ENCODE data around the gene TLCD1.
A peak's percentile ranks its signal among the peaks of the same experiment; 100 is the strongest.

The TLCD1 gene

DNA sequence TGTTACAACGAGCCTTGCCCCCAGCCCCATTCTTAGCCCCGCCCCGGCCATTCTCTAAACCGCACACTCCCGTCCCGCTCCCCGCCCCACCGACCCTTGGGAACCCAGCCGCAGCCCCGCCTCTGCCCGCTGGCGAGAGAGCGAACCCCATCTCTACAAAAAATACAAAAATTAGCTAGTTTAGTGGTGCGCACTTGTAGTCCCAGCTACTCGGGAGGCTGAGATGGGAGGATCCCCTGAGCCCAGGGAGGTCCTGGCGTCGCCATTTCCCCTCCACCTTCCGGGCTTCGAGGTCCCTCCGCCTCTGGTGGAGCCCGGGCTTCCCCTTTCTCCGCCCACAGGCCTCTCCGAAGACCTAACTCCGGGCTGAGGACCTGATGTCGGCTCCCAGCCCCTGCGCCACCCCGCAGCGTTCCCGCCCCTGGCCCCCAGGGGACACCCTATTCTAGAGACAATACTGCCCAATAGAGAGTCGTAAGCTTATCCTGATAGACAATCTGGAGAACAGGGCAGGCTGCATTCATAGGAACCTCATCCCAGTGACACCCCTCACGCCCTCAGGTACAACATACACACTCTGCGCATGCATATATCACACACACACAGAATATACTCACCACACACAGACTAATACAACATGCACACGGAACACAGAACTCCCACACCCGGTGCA lies 13.9 kb downstream of the TLCD1 start:
- DNase-seq, result peak; percentile 85

DNA sequence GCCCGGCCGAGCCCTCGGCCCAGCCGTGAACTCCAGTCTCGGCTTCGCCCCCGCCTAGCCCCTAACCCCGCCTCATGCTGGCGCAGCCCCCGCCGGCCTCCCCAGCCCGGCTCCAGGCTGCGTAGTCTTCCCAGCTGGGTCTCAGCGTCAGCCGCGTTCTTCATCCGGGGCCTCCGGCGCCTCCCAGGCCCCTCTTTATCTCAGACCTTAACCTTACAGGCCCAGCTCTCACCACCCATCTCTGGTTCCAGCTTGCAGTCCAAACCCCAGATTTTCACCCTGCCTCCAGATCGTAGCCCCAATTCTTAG lies 14.4 kb downstream of the TLCD1 start, which contains the start of gene PROCA1:
Gene PROCA1 (minus strand): TSS at position 166 of the 309 bp plus-strand sequence. CDS start 228 bp downstream, outside the sequence.
- DNase-seq, result no peak

DNA sequence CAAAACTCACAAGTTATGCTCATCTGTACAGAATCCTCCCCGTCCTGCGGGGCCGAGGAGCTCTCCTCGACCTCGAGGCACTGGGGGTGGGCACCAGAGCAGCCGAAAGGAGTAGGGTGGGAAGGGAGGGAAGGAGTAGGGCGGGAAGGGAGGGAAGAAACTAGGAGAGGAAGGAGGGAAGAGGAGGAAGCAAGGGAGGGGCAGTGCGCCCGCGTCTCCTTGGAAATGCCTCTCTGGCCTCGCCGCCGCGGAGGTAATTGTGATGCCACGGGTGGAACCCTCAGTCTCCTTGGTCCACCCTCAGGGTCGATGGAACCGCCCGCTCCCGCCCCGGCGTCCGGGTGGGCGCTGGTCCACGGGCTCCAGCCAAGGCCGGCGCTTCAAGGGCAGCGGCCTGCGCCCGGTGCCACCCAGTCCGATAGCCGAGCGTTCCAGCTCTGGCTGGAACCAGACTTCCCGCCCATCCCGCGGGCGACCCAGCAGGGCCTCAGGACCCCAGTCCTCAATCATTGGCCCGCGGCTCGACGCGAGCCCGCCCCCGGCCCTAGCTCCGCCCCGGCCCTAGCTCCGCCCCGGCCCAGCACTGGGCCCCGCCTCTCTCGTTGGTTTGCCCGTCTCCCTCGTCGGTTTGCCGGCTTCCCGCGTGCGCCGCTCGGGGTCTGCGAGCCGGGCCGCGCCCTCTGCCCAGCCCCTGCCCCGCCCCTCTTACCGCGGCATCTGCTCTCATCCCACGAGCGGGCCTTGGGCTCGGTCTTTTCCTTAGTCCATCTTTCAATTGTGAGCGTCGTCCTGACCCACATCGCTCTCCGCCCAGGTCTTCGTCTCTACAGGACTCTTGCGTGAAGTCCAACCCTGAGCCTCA lies 14.9 kb downstream of the TLCD1 start:
- peak; percentile 94 for DNase-seq

- no peak for DNase-seq
Observed at GRCh38 chr17:28707339-28707720, 18.7 kb downstream of the TLCD1 start.

GRCh38 chr17:28706471-28707338 lies 19.3 kb downstream of the TLCD1 start:
- no peak for DNase-seq

DNA sequence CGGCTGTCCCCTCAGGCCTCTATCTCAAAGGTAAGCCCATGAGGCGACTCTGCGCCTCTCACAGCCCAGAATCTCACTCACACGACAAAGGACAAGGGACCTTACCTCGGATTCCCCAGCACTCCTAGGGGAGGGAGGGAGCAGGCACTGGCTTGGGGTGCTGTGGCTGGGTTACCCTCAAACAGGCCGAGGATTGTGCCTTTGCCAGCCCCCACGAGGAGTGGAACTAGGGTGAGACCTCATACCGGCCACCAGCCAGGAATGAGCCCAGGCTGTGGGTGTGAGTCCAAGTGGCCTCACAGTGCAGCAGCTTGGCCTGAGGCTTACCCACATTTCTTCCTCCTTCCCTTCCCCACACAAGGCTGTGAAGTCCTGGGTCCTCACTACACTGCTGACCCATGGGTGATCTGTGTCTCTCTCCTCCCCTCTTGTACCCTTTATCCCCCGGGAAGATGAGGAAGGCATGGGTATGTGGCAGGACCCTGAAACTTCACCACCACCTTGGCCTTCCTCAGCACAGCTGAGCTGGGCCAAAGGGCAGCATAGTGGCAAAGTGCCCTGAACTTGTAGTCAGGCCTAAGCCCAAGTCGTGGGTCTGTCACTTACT lies 20.2 kb downstream of the TLCD1 start:
- no peak for DNase-seq

DNA sequence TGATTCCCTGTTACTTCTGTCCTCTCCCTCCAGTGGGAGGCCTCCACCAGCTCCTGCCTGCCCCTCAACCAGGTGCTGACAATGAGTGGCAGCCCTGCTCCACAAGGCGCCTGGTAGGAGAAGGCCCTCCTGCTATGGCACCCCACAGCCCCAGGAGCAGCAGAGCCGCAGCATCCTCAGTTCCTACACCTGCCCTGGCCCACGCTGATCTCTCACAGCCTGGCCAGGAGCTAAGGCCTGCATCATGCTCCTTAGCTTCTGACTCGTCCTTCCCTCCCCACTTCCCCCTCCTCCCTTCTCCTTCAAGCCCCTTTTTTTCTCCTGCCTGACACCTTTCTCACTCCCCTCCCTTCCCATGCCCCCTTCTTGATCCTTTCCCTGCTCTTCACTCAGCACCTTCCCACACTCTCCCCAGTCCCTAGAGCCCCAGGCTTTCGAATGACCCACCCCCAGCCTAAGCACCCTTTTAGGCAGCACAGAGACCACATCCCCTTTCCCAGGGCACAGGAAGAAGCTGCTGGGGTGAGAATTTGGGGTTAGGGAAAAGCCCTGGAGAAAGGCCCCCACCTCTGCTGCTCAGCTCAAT lies 20.9 kb downstream of the TLCD1 start:
- no peak for DNase-seq

DNA sequence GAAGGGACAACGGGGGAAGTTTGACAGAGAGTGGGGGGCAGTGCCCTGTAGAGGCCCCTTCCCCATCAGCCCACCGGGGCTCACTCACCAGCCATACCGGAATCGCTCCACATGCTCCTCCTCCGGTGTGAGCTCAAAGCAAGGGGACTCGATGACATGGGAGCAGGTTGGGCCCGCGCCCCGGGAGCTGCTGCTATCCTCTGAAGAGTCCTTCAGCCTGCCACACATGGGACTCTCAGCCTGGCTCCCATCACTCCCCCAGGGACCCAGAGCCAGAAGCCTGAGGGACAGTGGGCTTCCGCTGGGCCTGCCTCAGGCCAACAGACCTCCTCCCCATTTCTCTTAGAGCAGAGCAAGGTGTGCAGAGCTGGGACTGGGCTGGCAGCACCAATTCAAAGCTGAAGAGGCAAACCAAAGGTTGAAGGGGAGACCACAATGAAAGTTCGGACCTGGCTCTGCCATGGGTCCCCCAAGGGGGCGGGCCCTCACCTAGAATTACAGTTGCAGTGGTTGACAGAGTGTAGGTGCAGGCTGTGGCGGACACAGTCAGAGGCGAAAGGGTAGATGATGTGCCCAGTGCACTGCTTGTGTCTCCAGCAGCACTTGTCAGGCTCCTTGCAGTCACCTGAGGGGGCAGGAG lies 21.7 kb downstream of the TLCD1 start:
- no peak for DNase-seq

GRCh38 chr17:28703552-28704218 lies 22.3 kb downstream of the TLCD1 start:
- DNase-seq, result no peak

- DNase-seq, result no peak
Observed at GRCh38 chr17:28702752-28703150, 23.3 kb downstream of the TLCD1 start.

DNA sequence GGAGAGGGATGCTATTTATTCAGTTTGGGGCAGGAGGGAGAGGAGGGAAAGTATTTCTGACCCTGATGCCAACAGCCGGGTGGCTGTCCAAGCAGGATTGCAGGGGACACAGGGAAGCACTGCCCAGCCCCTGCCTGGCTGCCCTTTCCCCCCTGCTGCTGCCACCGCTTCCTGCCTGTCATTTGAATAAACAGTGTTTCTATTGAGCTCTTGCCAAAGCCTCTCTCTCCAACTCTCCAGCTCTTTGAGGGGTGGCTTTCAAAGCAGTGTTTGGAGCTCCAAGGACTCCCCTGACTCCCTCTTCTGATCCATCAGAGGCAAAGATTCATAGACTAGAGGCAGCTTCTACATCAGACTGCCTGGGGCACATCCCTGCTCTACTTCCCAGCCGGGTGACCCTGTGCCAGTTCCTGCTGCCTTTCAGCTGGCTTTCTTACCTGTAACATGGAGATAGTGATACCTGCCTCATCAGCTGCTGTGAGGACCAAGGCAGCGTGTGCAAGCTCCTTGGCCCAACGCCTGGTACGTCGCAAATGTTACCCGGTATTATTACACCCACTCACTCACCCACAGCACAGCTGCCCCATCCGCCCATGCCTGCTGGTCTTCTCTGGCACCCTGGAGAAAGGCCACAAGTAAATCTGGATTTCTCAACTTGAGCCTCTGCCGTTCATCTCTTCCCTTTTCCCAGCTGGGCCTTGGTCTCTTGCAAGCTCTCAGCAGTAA lies 23.8 kb downstream of the TLCD1 start:
- DNase-seq, result no peak

- no peak for DNase-seq
Observed at GRCh38 chr17:28700830-28701492, 25.1 kb downstream of the TLCD1 start.

DNA sequence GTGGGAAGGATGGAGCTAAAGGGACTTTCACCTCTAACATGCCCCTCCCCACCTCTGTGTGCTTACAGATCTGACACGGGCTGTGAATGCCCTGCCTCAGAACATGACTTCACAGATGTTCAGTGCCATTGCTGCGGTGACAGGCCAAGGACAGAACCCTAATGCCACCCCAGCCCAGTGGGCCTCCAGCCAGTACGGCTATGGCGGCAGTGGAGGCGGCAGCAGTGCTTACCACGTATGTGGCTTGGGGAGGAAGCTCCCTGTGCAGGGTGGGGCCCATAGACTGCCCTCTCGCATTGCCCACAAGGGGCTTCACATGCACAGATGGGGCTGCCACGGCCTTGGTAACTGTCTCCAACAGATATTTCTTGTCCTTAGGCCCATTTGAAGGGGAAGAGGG lies 25.8 kb downstream of the TLCD1 start:
- no peak for DNase-seq

- DNase-seq, result peak; percentile 41
Observed at GRCh38 chr17:28698253-28698941, 27.6 kb downstream of the TLCD1 start.

DNA sequence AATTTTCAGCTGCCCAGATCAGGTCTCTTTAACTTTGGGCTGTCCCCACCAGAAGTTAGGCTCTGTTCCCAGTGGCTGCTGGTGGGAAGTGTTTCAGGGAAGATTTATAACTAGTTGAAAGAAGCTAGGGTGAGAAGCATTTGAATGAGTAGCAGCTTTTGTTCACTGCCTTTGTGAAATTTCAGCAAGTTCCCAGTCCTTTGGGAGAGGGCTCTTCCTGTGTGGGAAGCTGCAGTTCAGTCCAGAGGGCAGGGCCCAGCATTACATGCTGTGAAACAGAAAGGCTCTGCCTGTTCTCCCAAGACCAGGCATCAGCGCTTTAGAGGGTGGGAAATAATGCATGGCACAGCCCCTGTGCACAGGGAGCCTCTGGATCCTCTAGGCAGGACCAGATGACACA lies 32.2 kb downstream of the TLCD1 start:
- no peak for DNase-seq

DNA sequence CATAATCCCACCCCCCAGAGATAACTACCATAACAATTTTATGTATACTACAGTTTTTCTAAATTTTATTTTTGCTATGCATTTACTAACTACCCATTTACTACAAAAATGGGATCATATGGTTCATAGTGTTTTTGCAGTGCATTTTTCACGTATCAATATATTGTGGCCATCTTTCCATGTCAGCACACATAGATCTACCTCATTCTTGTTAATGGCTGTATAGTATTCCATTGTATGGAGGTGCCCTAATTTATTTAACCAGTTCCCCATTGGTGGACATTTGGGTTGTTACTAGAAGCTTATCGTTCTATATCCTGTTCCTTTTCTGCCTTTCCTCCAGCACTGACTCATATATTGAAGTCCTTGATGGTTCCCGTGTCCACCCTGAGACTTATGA lies 37.0 kb downstream of the TLCD1 start:
- no peak for DNase-seq

- no peak for DNase-seq
Observed at GRCh38 chr17:28688481-28688880, 37.6 kb downstream of the TLCD1 start.

- DNase-seq, result no peak
Observed at GRCh38 chr17:28686296-28686695, 39.7 kb downstream of the TLCD1 start.

- no peak for DNase-seq
Observed at GRCh38 chr17:28685366-28685765, 40.7 kb downstream of the TLCD1 start.

GRCh38 chr17:28684963-28685362 lies 41.1 kb downstream of the TLCD1 start:
- DNase-seq, result no peak
